PC-9 (cell line): ENCODE data around the gene ZNF469. TPM values are rescaled to one million over a fixed set of nuclear protein-coding genes. Genes with fewer than 3 reads are reported as not detected.

ENCODE experiments used
- BruUV-seq: library from RNA; stranded (reverse); fragments of 400-500 nt; replicated peaks from 2 replicates; lab custom pipeline; 2021; lab: Mats Ljungman, UMichigan
- CTCF ChIA-PET: fragments of 300-600 bp; sonication (Branson Sonifier 250); formaldehyde crosslinking; loops from one replicate; lab custom pipeline; 2022; ENCODE audit warnings: antibody characterized with exemption; lab: Charles Lee
- POLR2A ChIA-PET: fragments of 300-600 bp; sonication (Branson Sonifier 250); formaldehyde crosslinking; loops from one replicate; lab custom pipeline; 2022; ENCODE audit warnings: antibody characterized with exemption; ENCODE audit not compliant: unreplicated experiment; lab: Charles Lee
- DNase-seq, 2 experiments: peaks; one replicate each; pipeline versions ENCODE4 v3.0.0 to v3.0.0-alpha.2; 2015 to 2022; ENCODE audit warnings: mixed read lengths in 1 of 2
- H2AFZ ChIP-seq: fragments of 200-600 bp; sonication (generic); 2 replicates; pipeline ENCODE4 v1.8.1; 2017; ENCODE audit warnings: antibody characterized with exemption
- H3F3A ChIP-seq: fragments of 200-600 bp; sonication (generic); 2 replicates; pipeline ENCODE4 v1.8.1; 2017; ENCODE audit warnings: antibody characterized with exemption, mild to moderate bottlenecking, low read depth; ENCODE audit not compliant: insufficient read depth
- H3K27ac ChIP-seq: fragments of 200-600 bp; sonication (generic); 2 replicates; pipeline ENCODE4 v1.6.1; 2016; ENCODE audit warnings: mixed run types
- H3K27me3 ChIP-seq: fragments of 200-600 bp; sonication (generic); 2 replicates; pipeline ENCODE4 v1.6.1; 2016; ENCODE audit warnings: low read depth, mixed run types; ENCODE audit not compliant: insufficient read depth
- H3K36me3 ChIP-seq: fragments of 200-600 bp; sonication (generic); 2 replicates; pipeline ENCODE4 v1.6.1; 2016; ENCODE audit warnings: low read depth, mixed run types
- H3K4me1 ChIP-seq: fragments of 200-600 bp; sonication (generic); replicated peaks from 2 replicates; pipeline ENCODE4 v1.6.1; 2016; ENCODE audit warnings: mixed run types; ENCODE audit not compliant: insufficient read depth
- H3K4me2 ChIP-seq: fragments of 200-600 bp; sonication (generic); 2 replicates; pipeline ENCODE4 v1.6.1; 2017; ENCODE audit warnings: mixed run types
- H3K4me3 ChIP-seq: fragments of 200-600 bp; sonication (generic); 2 replicates; pipeline ENCODE4 v1.6.1; 2016; ENCODE audit warnings: mixed run types
- H3K79me2 ChIP-seq: fragments of 200-600 bp; sonication (generic); 2 replicates; pipeline ENCODE4 v1.6.1; 2017; ENCODE audit warnings: low read depth, mixed run types
- H3K9me2 ChIP-seq: fragments of 200-600 bp; sonication (generic); 2 replicates; pipeline ENCODE4 v1.8.1; 2017; ENCODE audit warnings: mild to moderate bottlenecking; ENCODE audit not compliant: insufficient read depth
- H3K9me3 ChIP-seq: fragments of 200-600 bp; sonication (generic); 2 replicates; pipeline ENCODE4 v1.8.1; 2016; ENCODE audit warnings: low read depth; ENCODE audit not compliant: insufficient read depth
- H4K20me1 ChIP-seq: fragments of 200-600 bp; sonication (generic); 2 replicates; pipeline ENCODE4 v1.8.1; 2017; ENCODE audit not compliant: insufficient read depth
- CTCF ChIP-seq: fragments of 200-600 bp; sonication (generic); conservative IDR thresholded peaks from 2 replicates; pipeline ENCODE4 v1.6.1; 2017; ENCODE audit warnings: mixed run types, antibody characterized with exemption, mild to moderate bottlenecking, moderate library complexity
- EZH2 ChIP-seq: fragments of 200-600 bp; sonication (generic); IDR thresholded peaks from 2 replicates; pipeline ENCODE4 v1.8.0; 2017; ENCODE audit warnings: antibody characterized with exemption, low read depth
- intact Hi-C: fragments of 100-400 bp; cut with micrococcal nuclease; formaldehyde crosslinking; loops from one replicate; pipeline ENCODE4 v1.10.0; 2022; ENCODE audit not compliant: unreplicated experiment
- total RNA-seq: library from RNA; stranded (reverse); gene quantifications from 2 replicates; pipeline ENCODE4 v1.2.3, GENCODE V29; 2021

The ZNF469 gene
- total RNA-seq, 1 experiment from 2014 or later: 9.8 TPM

GRCh38 chr16:88372522-88372921 is 10.2 kb upstream of the ZNF469 start:
- no peaks in the 10 kb centered on the region for H3K36me3 ChIP-seq
- no peaks in the 10 kb centered on the region for H3F3A ChIP-seq
- no peaks in the 10 kb centered on the region for H3K9me2 ChIP-seq
- H2AFZ ChIP-seq: no peak overlapping the region
- H3K27ac ChIP-seq: no peak overlapping the region
- no peaks in the 10 kb centered on the region for H3K79me2 ChIP-seq
- TF ChIP-seq EZH2 (no peak), CTCF (no peak)
- H3K27me3 ChIP-seq: no peaks in the 10 kb centered on the region
- H3K4me3 ChIP-seq: no peak overlapping the region
- H3K4me2 ChIP-seq: no peak overlapping the region
- intact Hi-C loops: no loop called here
- POLR2A ChIA-PET: no interaction called here
- CTCF ChIA-PET: no interaction called here
- no peak for DNase-seq
- no TSS peak for BruUV-seq
- no peaks in the 10 kb centered on the region for H3K4me1 ChIP-seq
- H4K20me1 ChIP-seq: no peaks in the 10 kb centered on the region
- no peaks in the 10 kb centered on the region for H3K9me3 ChIP-seq

GRCh38 chr16:88373211-88373610 is 9.5 kb upstream of the ZNF469 start:
- Histone ChIP-seq H3K36me3 (no peaks in the 10 kb centered on the region), H3K4me3 (no peak overlapping the region), H3K27me3 (no peaks in the 10 kb centered on the region), H3F3A (no peaks in the 10 kb centered on the region), H4K20me1 (no peaks in the 10 kb centered on the region), H3K4me1 (no peaks in the 10 kb centered on the region), H3K79me2 (no peaks in the 10 kb centered on the region), H3K4me2 (no peak overlapping the region), H2AFZ (no peak overlapping the region), H3K9me3 (no peaks in the 10 kb centered on the region), H3K27ac (no peak overlapping the region), H3K9me2 (no peaks in the 10 kb centered on the region)
- ChIA-PET POLR2A (no interaction called here), CTCF (no interaction called here)
- TF ChIP-seq EZH2 (no peak), CTCF (no peak)
- DNase-seq: no peak
- no TSS peak for BruUV-seq
- intact Hi-C loops: no loop called here

- no TSS peak for BruUV-seq
- Histone ChIP-seq H3K4me2 (no peak overlapping the region), H3K9me3 (no peaks in the 10 kb centered on the region), H2AFZ (no peak overlapping the region), H3K36me3 (no peaks in the 10 kb centered on the region), H4K20me1 (no peaks in the 10 kb centered on the region), H3F3A (no peaks in the 10 kb centered on the region), H3K27ac (no peak overlapping the region), H3K4me1 (no peaks in the 10 kb centered on the region), H3K27me3 (no peaks in the 10 kb centered on the region), H3K9me2 (no peaks in the 10 kb centered on the region), H3K79me2 (no peaks in the 10 kb centered on the region), H3K4me3 (no peak overlapping the region)
- no peak for DNase-seq
- CTCF ChIA-PET: no interaction called here
- POLR2A ChIA-PET: no interaction called here
- intact Hi-C loops: no loop called here
- TF ChIP-seq CTCF (no peak), EZH2 (no peak)
These were observed 8.7 kb upstream of the ZNF469 start for GRCh38 chr16:88373927-88374492.
